ENCODE data around the gene PPARG. TPM values are rescaled to one million over a fixed set of nuclear protein-coding genes. Genes with fewer than 3 reads are reported as not detected.

Gene PPARG
- polyA plus RNA-seq, 1 of the 3 experiments (the other 2 are of a cell fraction): 2.8 TPM

DNA sequence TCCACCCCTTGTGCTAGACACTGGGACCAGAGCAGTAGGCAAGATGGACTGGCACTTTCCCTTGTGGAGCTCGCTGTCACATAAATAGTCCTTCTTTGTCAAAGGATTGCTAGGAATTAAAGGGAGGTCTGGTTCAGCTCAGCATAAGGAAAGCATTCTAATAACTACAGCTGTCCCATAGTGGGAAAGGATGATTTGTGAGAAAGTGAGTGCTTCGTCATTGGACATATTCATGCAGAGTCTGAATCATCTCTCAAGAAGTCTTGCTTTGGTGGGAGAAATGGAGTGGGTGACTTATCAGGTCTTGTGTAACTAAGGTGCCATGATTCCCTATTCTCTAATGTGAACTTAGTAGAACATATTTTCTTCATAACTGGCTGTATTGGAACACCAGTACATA, 14.7 kb downstream of the PPARG start:
- Histone ChIP-seq H3K9me2 (no peaks in the 10 kb centered on the region), H2AFZ (ENCODE audit: low read depth) (no peak overlapping the region), H3F3A (replicated peaks; ENCODE audit: insufficient read depth) (peaks cover 1% of the 10 kb centered on the region), H3K4me1 (ENCODE audit: control insufficient read depth in 1 of 2, insufficient read depth in 2 of 2, low read depth in 1 of 2, low read length in 1 of 2) (no peaks in the 10 kb centered on the region), H3K4me3 (ENCODE audit: low read depth in 2 of 2, low read length in 1 of 2) (no peak overlapping the region), H3K27me3 (ENCODE audit: insufficient read depth) (no peaks in the 10 kb centered on the region), H3K27ac (ENCODE audit: low read depth in 2 of 2, low read length in 1 of 2) (peak overlapping the region in 1 of 2 experiments; percentile 56; a peak in 2 of 4 replicates), H4K20me1 (ENCODE audit: insufficient read depth) (no peaks in the 10 kb centered on the region), H3K9ac (no peak overlapping the region), H3K79me2 (ENCODE audit: insufficient read depth) (no peaks in the 10 kb centered on the region), H3K9me3 (no peaks in the 10 kb centered on the region), H3K36me3 (replicated peaks in 1 of 2; ENCODE audit: control insufficient read depth in 1 of 2, insufficient read depth in 2 of 2, low read length in 1 of 2) (no peaks in the 10 kb centered on the region), H3K4me2 (no peak overlapping the region)
- POLR2A ChIA-PET: no interaction called here
- WGBS (ENCODE audit: low lambda C conversion rate): 55% methylated on average over 2 of the region's 2 CpGs
- CTCF ChIA-PET: interaction anchor here (0.9 kb wide), 1 partner anchor 68 kb away, joined by 3 read pairs; no protein-coding TSS in a partner anchor
- DNase-seq: no peak
- TF ChIP-seq RXRA (IDR thresholded peaks at IDR 0.05; ENCODE audit: borderline replicate concordance, low read depth) (no peak), EZH2phosphoT487 (IDR thresholded peaks at IDR 0.05; ENCODE audit: borderline replicate concordance, low read depth) (no peak), EP300 (IDR thresholded peaks at IDR 0.05; ENCODE audit: borderline replicate concordance in 1 of 2, low read depth in 1 of 2, low read length in 1 of 2) (peak in 1 of 2 experiments; percentile 46; a peak in 1 of 4 replicates), MXI1 (IDR thresholded peaks at IDR 0.05; ENCODE audit: low read depth, low read length) (no peak), TEAD4 (IDR thresholded peaks at IDR 0.05; ENCODE audit: borderline replicate concordance, insufficient read depth) (peak; percentile 25; the same call in 1 of the 2 replicates), YY1 (IDR thresholded peaks at IDR 0.05; ENCODE audit: low read depth) (no peak), SMC3 (IDR thresholded peaks at IDR 0.05; ENCODE audit: low read depth, low read length) (no peak), RAD21 (IDR thresholded peaks at IDR 0.05; ENCODE audit: low read length) (no peak), IRF3 (IDR thresholded peaks at IDR 0.05; ENCODE audit: low read depth, low read length) (no peak), SIN3A (IDR thresholded peaks at IDR 0.05; ENCODE audit: borderline replicate concordance, low read depth, low read length) (no peak), FOXM1 (IDR thresholded peaks at IDR 0.05; ENCODE audit: low read depth) (no peak), CHD2 (IDR thresholded peaks at IDR 0.05; ENCODE audit: low read length, partially characterized antibody) (no peak), RCOR1 (IDR thresholded peaks at IDR 0.05; ENCODE audit: low read length) (no peak), GABPA (IDR thresholded peaks at IDR 0.05; ENCODE audit: low read depth) (no peak), NRF1 (IDR thresholded peaks at IDR 0.05; ENCODE audit: low read depth, low read length) (no peak), MAX (IDR thresholded peaks at IDR 0.05; ENCODE audit: low read depth) (no peak), TAF1 (IDR thresholded peaks at IDR 0.05; ENCODE audit: borderline replicate concordance, low read depth, low read length) (no peak), RFX5 (IDR thresholded peaks at IDR 0.05; ENCODE audit: low read length) (no peak), FOSL2 (IDR thresholded peaks at IDR 0.05; ENCODE audit: borderline replicate concordance, low read depth) (peak; percentile 85), USF2 (IDR thresholded peaks at IDR 0.05; ENCODE audit: borderline replicate concordance, low read depth, low read length) (no peak), JUND (IDR thresholded peaks at IDR 0.05) (peak; percentile 58), TCF12 (IDR thresholded peaks at IDR 0.05) (peak; percentile 86), POLR2AphosphoS5 (IDR thresholded peaks at IDR 0.05; ENCODE audit: low read depth, low read length) (no peak; the same call in 1 of the 2 replicates), MEF2A (IDR thresholded peaks at IDR 0.05; ENCODE audit: borderline replicate concordance, low read depth) (no peak)
- TF ChIP-seq, protein P1, sequence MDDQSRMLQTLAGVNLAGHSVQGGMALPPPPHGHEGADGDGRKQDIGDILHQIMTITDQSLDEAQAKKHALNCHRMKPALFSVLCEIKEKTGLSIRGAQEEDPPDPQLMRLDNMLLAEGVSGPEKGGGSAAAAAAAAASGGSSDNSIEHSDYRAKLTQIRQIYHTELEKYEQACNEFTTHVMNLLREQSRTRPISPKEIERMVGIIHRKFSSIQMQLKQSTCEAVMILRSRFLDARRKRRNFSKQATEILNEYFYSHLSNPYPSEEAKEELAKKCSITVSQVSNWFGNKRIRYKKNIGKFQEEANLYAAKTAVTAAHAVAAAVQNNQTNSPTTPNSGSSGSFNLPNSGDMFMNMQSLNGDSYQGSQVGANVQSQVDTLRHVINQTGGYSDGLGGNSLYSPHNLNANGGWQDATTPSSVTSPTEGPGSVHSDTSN (IDR thresholded peaks at IDR 0.05): peak; percentile 91
- TF ChIP-seq, protein P2, sequence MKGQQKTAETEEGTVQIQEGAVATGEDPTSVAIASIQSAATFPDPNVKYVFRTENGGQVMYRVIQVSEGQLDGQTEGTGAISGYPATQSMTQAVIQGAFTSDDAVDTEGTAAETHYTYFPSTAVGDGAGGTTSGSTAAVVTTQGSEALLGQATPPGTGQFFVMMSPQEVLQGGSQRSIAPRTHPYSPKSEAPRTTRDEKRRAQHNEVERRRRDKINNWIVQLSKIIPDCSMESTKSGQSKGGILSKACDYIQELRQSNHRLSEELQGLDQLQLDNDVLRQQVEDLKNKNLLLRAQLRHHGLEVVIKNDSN (IDR thresholded peaks at IDR 0.05; ENCODE audit: borderline replicate concordance, low read depth): no peak
- TF ChIP-seq, protein P3, sequence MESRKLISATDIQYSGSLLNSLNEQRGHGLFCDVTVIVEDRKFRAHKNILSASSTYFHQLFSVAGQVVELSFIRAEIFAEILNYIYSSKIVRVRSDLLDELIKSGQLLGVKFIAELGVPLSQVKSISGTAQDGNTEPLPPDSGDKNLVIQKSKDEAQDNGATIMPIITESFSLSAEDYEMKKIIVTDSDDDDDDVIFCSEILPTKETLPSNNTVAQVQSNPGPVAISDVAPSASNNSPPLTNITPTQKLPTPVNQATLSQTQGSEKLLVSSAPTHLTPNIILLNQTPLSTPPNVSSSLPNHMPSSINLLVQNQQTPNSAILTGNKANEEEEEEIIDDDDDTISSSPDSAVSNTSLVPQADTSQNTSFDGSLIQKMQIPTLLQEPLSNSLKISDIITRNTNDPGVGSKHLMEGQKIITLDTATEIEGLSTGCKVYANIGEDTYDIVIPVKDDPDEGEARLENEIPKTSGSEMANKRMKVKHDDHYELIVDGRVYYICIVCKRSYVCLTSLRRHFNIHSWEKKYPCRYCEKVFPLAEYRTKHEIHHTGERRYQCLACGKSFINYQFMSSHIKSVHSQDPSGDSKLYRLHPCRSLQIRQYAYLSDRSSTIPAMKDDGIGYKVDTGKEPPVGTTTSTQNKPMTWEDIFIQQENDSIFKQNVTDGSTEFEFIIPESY (IDR thresholded peaks at IDR 0.05; ENCODE audit: borderline replicate concordance, low read depth): no peak
- TF ChIP-seq, protein P4, sequence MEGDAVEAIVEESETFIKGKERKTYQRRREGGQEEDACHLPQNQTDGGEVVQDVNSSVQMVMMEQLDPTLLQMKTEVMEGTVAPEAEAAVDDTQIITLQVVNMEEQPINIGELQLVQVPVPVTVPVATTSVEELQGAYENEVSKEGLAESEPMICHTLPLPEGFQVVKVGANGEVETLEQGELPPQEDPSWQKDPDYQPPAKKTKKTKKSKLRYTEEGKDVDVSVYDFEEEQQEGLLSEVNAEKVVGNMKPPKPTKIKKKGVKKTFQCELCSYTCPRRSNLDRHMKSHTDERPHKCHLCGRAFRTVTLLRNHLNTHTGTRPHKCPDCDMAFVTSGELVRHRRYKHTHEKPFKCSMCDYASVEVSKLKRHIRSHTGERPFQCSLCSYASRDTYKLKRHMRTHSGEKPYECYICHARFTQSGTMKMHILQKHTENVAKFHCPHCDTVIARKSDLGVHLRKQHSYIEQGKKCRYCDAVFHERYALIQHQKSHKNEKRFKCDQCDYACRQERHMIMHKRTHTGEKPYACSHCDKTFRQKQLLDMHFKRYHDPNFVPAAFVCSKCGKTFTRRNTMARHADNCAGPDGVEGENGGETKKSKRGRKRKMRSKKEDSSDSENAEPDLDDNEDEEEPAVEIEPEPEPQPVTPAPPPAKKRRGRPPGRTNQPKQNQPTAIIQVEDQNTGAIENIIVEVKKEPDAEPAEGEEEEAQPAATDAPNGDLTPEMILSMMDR (IDR thresholded peaks at IDR 0.05): no peak

Measured in SK-N-SH (cell line).